Measurements from ENCODE around the gene SLC9B2. TPM values are rescaled to one million over a fixed set of nuclear protein-coding genes. Genes with fewer than 3 reads are reported as not detected.

Gene SLC9B2
- total and polyA plus RNA-seq, 2 donors (not counting 1 experiment from before 2014, with no cell fraction given), result 16.4 to 37.6 TPM

GRCh38 chr4:103075894-103076746 lies 441 bp downstream of the SLC9B2 start:
- Histone ChIP-seq H4K20me1 (ENCODE audit: control insufficient read depth, insufficient read depth, low read length, poor library complexity, severe bottlenecking) (no peaks in the 10 kb centered on the region), H3K36me3 (replicated peaks in 1 of 2; ENCODE audit: control extremely low read depth in 1 of 2, control insufficient read depth in 1 of 2, extremely low read depth in 1 of 2, insufficient read depth in 2 of 2, low read length in 1 of 2) (no peaks in the 10 kb centered on the region), H3K4me2 (replicated peaks; ENCODE audit: low read depth, low read length, poor library complexity, severe bottlenecking) (peak overlapping the region; percentile 93), H2AFZ (ENCODE audit: insufficient read depth, low read depth, low read length, poor library complexity, severe bottlenecking) (peak overlapping the region; percentile 92), H3K4me3 (ENCODE audit: control extremely low read depth in 1 of 5, extremely low read depth in 1 of 5, insufficient read depth in 1 of 5, low read depth in 2 of 5, low read length in 4 of 5) (peak overlapping the region; percentile 65 to 83 (median 80)), H3K4me1 (ENCODE audit: control insufficient read depth in 2 of 2, insufficient read depth in 2 of 2, low read length in 2 of 2) (peaks cover 27 to 31% of the 10 kb centered on the region in 2 donors), H3K27ac (ENCODE audit: low read length in 2 of 2) (peak overlapping the region; percentile 92), H3K27me3 (replicated peaks in 1 of 4; ENCODE audit: control extremely low read depth in 1 of 4, control insufficient read depth in 3 of 4, insufficient read depth in 4 of 4, low read length in 3 of 4) (no peaks in the 10 kb centered on the region), H3K79me2 (ENCODE audit: control insufficient read depth, insufficient read depth, low read length) (peaks cover 37% of the 10 kb centered on the region), H3K9ac (ENCODE audit: low read length) (peak overlapping the region; percentile 85), H3K9me3 (ENCODE audit: control extremely low read depth in 1 of 3, control insufficient read depth in 2 of 3, insufficient read depth in 1 of 3, low read length in 2 of 3) (no peaks in the 10 kb centered on the region)
- H3K27ac Mint-ChIP-seq, result peak overlapping the region; percentile 89
- peak overlapping the region; percentile 82 for H3K4me3 Mint-ChIP-seq
- ATAC-seq (ENCODE audit: low read depth) (peak; percentile 55), DNase-seq (peak; percentile 78)
- TF ChIP-seq CTCF (IDR thresholded peaks at IDR 0.05) (peak; percentile 12), EZH2 (IDR thresholded peaks at IDR 0.05; ENCODE audit: borderline replicate concordance, insufficient read depth, low read depth, low read length, poor library complexity, severe bottlenecking) (no peak)
- ChIA-PET POLR2A (interaction anchor here (0.5 to 2.2 kb wide), 6 partner anchors 56 to 315 kb away, joined by 3 to 9 read pairs (median 4); partner anchors contain the start of genes CISD2, MANBA, SLC9B1 and UBE2D3), CTCF (interaction anchor here (0.6 to 7.9 kb wide), 7 partner anchors 10 to 644 kb away, joined by 3 to 97 read pairs (median 6); partner anchors contain the start of gene BDH2)
- WGBS (ENCODE audit: insufficient coverage), result under 1% methylated on average over 80 of the region's 82 CpGs
- H3K27me3 Mint-ChIP-seq, result no peaks in the 10 kb centered on the region
- no peaks in the 10 kb centered on the region for H3K9me3 Mint-ChIP-seq (ENCODE audit: insufficient read depth)
- intact Hi-C loops (cut with micrococcal nuclease), result loop anchor here (1.0 to 5.0 kb wide), 8 partner anchors 15 to 574 kb away; partner anchors contain the start of genes BDH2, CISD2, MANBA and NFKB1
- peaks cover 35% of the 10 kb centered on the region for H3K4me1 Mint-ChIP-seq

Measured in B cell (primary cell).